Measurements from ENCODE around the gene LGI2. TPM values are rescaled to one million over a fixed set of nuclear protein-coding genes. Genes with fewer than 3 reads are reported as not detected.
A peak's percentile ranks its signal among the peaks of the same experiment; 100 is the strongest.

Gene LGI2
- total RNA-seq, 1 donor from 2014 or later, result 20.5 TPM

- TF ChIP-seq CTCF (IDR thresholded peaks at IDR 0.05; ENCODE audit: partially characterized antibody, unreplicated experiment), result no peak
- Mint-ChIP-seq H3K36me3 (ENCODE audit: unreplicated experiment) (peaks cover 9% of the 10 kb centered on the region), H3K27ac (ENCODE audit: unreplicated experiment) (no peak overlapping the region), H3K9me3 (ENCODE audit: unreplicated experiment) (peaks cover 9% of the 10 kb centered on the region), H3K4me1 (ENCODE audit: low read depth, unreplicated experiment) (peaks cover 21% of the 10 kb centered on the region), H3K4me3 (ENCODE audit: unreplicated experiment) (peak overlapping the region; percentile 83), H3K27me3 (ENCODE audit: unreplicated experiment) (peaks cover 3% of the 10 kb centered on the region)
- peak; percentile 67 for DNase-seq
These were observed 403 bp upstream of the LGI2 start for GRCh38 chr4:25031077-25031621.

- TF ChIP-seq CTCF (IDR thresholded peaks at IDR 0.05; ENCODE audit: partially characterized antibody, unreplicated experiment), result no peak
- H3K4me3 Mint-ChIP-seq (ENCODE audit: unreplicated experiment), result peak overlapping the region; percentile 83
- peaks cover 8% of the 10 kb centered on the region for H3K36me3 Mint-ChIP-seq (ENCODE audit: unreplicated experiment)
- peak overlapping the region; percentile 4 for H3K27ac Mint-ChIP-seq (ENCODE audit: unreplicated experiment)
- H3K27me3 Mint-ChIP-seq (ENCODE audit: unreplicated experiment), result peaks cover 3% of the 10 kb centered on the region
- DNase-seq, result no peak
- H3K4me1 Mint-ChIP-seq (ENCODE audit: low read depth, unreplicated experiment), result peaks cover 21% of the 10 kb centered on the region
- peaks cover 9% of the 10 kb centered on the region for H3K9me3 Mint-ChIP-seq (ENCODE audit: unreplicated experiment)
These were observed 1.1 kb downstream of the LGI2 start for GRCh38 chr4:25029479-25030276.

- DNase-seq, result no peak
- H3K27me3 Mint-ChIP-seq (ENCODE audit: unreplicated experiment), result peaks cover 3% of the 10 kb centered on the region
- H3K4me1 Mint-ChIP-seq (ENCODE audit: low read depth, unreplicated experiment), result peaks cover 21% of the 10 kb centered on the region
These were observed 1.9 kb downstream of the LGI2 start for GRCh38 chr4:25028851-25029250.

DNA sequence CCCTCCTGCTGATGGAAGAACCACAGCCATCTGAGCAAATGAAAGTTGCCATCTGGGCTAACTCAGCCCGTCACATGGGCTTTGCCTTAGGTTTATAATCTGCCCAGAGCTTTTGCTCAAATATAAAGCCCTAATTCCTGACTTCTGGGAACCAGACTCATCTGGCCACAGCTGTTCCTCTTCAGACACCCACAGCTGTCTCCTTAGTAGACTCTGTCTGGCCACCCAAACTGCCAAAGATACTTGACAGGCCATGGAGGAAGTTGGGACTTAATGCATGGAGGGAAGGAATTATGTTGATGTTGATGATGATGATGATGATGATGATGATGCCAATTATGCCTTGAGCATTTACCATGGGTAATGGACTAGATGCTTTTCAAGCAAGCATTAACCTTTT lies 8.0 kb downstream of the LGI2 start:
- H3K27ac Mint-ChIP-seq (ENCODE audit: unreplicated experiment), result no peak overlapping the region

More at GRCh38 chr4:25028851-25029250, 1.9 kb downstream of the LGI2 start:
- TF ChIP-seq CTCF (IDR thresholded peaks at IDR 0.05; ENCODE audit: partially characterized antibody, unreplicated experiment), result no peak
- peak overlapping the region; percentile 83 for H3K4me3 Mint-ChIP-seq (ENCODE audit: unreplicated experiment)
- H3K27ac Mint-ChIP-seq (ENCODE audit: unreplicated experiment), result no peak overlapping the region
- H3K9me3 Mint-ChIP-seq (ENCODE audit: unreplicated experiment), result peaks cover 9% of the 10 kb centered on the region
- peaks cover 4% of the 10 kb centered on the region for H3K36me3 Mint-ChIP-seq (ENCODE audit: unreplicated experiment)

More for the DNA sequence above, 8.0 kb downstream of the LGI2 start:
- no peak for TF ChIP-seq CTCF (IDR thresholded peaks at IDR 0.05; ENCODE audit: partially characterized antibody, unreplicated experiment)
- H3K9me3 Mint-ChIP-seq (ENCODE audit: unreplicated experiment), result no peaks in the 10 kb centered on the region
- H3K4me1 Mint-ChIP-seq (ENCODE audit: low read depth, unreplicated experiment), result peaks cover 18% of the 10 kb centered on the region
- no peak for DNase-seq
- H3K36me3 Mint-ChIP-seq (ENCODE audit: unreplicated experiment), result peaks cover 4% of the 10 kb centered on the region
- peaks cover 6% of the 10 kb centered on the region for H3K27me3 Mint-ChIP-seq (ENCODE audit: unreplicated experiment)
- H3K4me3 Mint-ChIP-seq (ENCODE audit: unreplicated experiment), result no peak overlapping the region
